GM10248 (cell line): ENCODE data around the gene IRF2BP2.

ENCODE experiments used
- CTCF ChIA-PET: fragments of 300-600 bp; sonication (Branson Sonifier 250); formaldehyde crosslinking; extraction: SDS; loops from one replicate; lab custom pipeline; 2021; ENCODE audit warnings: antibody characterized with exemption; lab: Yijun Ruan, JAX
- POLR2A ChIA-PET: fragments of 350-650 bp; sonication (Branson Sonifier 250); formaldehyde crosslinking; extraction: SDS; loops from one replicate; lab custom pipeline; 2020; ENCODE audit warnings: antibody characterized with exemption; lab: Yijun Ruan, JAX
- DNase-seq: peaks from one replicate; pipeline ENCODE4 v3.0.0; 2012; ENCODE audit errors: extremely low spot score
- CTCF ChIP-seq: IDR thresholded peaks from 2 replicates; pipeline ENCODE4 v1.5.1; 2012; ENCODE audit warnings: mild to moderate bottlenecking, low read depth; ENCODE audit errors: extremely low read depth, missing control alignments, control extremely low read depth

Gene IRF2BP2

DNA sequence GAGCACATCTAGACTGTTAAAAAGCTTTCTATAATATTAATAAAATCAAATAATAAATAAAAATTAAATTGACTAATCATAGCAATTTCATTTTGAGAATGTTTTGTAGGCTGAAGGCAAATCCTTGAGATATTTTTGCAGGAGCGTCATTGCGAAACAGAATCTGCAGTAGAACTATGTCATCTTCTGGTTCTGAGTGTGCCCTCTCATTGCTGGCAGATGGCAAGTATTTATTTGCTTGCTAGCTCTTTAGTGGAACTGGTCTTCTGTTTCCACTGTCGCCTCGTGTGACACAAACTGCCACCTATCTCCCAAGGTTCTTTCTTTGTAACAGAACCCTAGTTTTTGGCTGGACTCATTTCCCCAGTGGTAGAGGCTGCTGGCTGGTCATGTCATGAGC lies 19.0 kb upstream of the IRF2BP2 start:
- no peak for TF ChIP-seq CTCF
- POLR2A ChIA-PET, result no interaction called here
- CTCF ChIA-PET, result interaction anchor here (0.8 to 3.6 kb wide), 4 partner anchors 9 to 37 kb away, joined by 3 to 14 read pairs (median 3); no protein-coding TSS in a partner anchor
- no peak for DNase-seq

GRCh38 chr1:234628089-234628488 lies 18.1 kb upstream of the IRF2BP2 start:
- DNase-seq, result no peak
- ChIA-PET CTCF (interaction anchor here (1.3 to 3.6 kb wide), 3 partner anchors 12 to 38 kb away, joined by 3 to 14 read pairs (median 6); no protein-coding TSS in a partner anchor), POLR2A (no interaction called here)
- no peak for TF ChIP-seq CTCF

- CTCF ChIA-PET, result interaction anchor here (0.9 to 3.6 kb wide), 4 partner anchors 11 to 380 kb away, joined by 3 to 14 read pairs (median 5); no protein-coding TSS in a partner anchor
- POLR2A ChIA-PET, result no interaction called here
- no peak for DNase-seq
- TF ChIP-seq CTCF, result no peak
These were observed 17.3 kb upstream of the IRF2BP2 start for GRCh38 chr1:234627009-234627950.

DNA sequence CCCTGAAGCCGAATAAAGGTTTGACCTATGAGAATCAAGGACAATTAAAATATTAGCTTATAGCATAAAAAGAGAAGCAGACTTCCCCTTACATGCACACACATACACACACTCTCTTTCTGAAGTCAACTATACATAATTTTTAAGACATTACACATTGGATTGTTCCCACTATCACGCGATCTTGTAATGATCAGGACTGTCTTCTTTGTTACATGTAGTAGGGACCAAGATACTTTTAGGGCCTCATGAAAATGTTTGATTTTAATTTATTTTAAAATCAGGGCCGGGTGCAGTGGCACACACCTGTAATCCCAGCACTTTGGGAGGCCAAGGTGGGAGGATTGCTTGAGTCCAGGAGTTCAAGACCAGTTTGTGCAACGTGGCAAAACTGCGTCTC lies 16.4 kb upstream of the IRF2BP2 start:
- TF ChIP-seq CTCF, result no peak
- POLR2A ChIA-PET, result no interaction called here
- no peak for DNase-seq
- CTCF ChIA-PET, result interaction anchor here (1.4 to 3.6 kb wide), 2 partner anchors 14 to 381 kb away, joined by 3 to 14 read pairs; no protein-coding TSS in a partner anchor

DNA sequence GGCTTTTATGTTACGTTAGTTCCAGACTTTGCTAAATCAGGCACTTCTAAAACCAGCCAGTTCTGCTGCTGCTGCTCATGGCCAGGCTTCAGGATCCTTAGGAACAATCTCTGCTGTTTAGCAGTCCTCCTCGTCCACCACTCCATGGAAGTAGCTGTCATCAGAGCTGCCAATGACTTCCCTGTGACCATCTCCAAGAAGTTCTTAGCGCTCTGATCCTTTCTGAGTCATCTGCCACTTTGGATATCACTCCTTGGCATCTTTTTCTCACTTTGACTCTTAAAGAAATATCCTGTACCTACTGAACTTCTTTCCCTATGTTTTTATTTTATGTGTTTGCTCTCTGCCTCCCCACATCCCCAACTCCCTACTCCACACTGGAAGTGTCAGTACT lies 14.7 kb upstream of the IRF2BP2 start:
- CTCF ChIA-PET, result interaction anchor here (0.9 to 1.6 kb wide), 3 partner anchors 14 to 119 kb away, joined by 3 to 4 read pairs (median 3); no protein-coding TSS in a partner anchor
- POLR2A ChIA-PET, result no interaction called here
- no peak for TF ChIP-seq CTCF
- DNase-seq, result no peak

- ChIA-PET CTCF (interaction anchor here (1.2 to 1.3 kb wide), 2 partner anchors 11 to 28 kb away, joined by 3 read pairs; no protein-coding TSS in a partner anchor), POLR2A (no interaction called here)
- TF ChIP-seq CTCF, result no peak
- DNase-seq, result no peak
These were observed 11.8 kb upstream of the IRF2BP2 start for GRCh38 chr1:234621657-234622335.
